Heart left ventricle (tissue), 13 donors: ENCODE results near the gene MIS18A.

ENCODE experiments used
- CTCF ChIP-seq, 12 donors: fragments of 200-600 bp; sonication (generic) in 4 of 12; IDR thresholded peaks; one replicate each; pipeline versions ENCODE4 v1.5.0 to v1.8.0; 2018 to 2022; ENCODE audit warnings: antibody characterized with exemption in 12 of 12, mild to moderate bottlenecking in 5 of 12
- POLR2A ChIP-seq, 2 donors: fragments of 450-650 bp; IDR thresholded peaks; one replicate each; pipeline ENCODE4 v1.6.1; 2017; ENCODE audit warnings: antibody characterized with exemption in 2 of 2, mild to moderate bottlenecking in 2 of 2, moderate library complexity in 2 of 2
- donor health status: ischemic (EF 13 %, LVEDD 7.1; RV severe dilation, severe dysfunction).
- donor health status: DM: no; HTN: yes; CAD: no.
- donor health status: DM: no; HTN: no; CAD: no.
- donor health status: ischemic (EF 25% LVEDD 6.9; RV normal size, moderate dysfunction).
- donor health status: ischemic (EF 25% LVEDD 5.7; RV mildly dilated, moderate dysfunction).
- donor health status: ischemic (EF 35%, LVEDD 5.7; RV mildly dilated, moderate dysfunction).
- donor health status: nonischemic (EF 11% LVEDD 7.7; RV severe dilation, severe dysfunction).
- donor health status: DM: yes; HTN: yes; CAD: no.
- donor health status: PGD.
- donor health status: ischemic (EF 29% LVEDD 5.4; RV normal size, mild dysfunction).
- donor health status: nonischemic (EF 23%, LVEDD 6.1; RV moderate dilation, normal function).

- TF ChIP-seq CTCF (IDR thresholded peaks at IDR 0.05) (no peak), POLR2A (IDR thresholded peaks at IDR 0.05) (no peak)
Measured at GRCh38 chr21:32320726-32321125, 41.9 kb upstream of the MIS18A start.
